ENCODE measurements around the gene SEMA6D. TPM values are rescaled to one million over a fixed set of nuclear protein-coding genes. Genes with fewer than 3 reads are reported as not detected.

SEMA6D gene
- total RNA-seq, 3 donors from 2014 or later (not counting 1 experiment from before 2014, with no cell fraction given) = not detected

DNA sequence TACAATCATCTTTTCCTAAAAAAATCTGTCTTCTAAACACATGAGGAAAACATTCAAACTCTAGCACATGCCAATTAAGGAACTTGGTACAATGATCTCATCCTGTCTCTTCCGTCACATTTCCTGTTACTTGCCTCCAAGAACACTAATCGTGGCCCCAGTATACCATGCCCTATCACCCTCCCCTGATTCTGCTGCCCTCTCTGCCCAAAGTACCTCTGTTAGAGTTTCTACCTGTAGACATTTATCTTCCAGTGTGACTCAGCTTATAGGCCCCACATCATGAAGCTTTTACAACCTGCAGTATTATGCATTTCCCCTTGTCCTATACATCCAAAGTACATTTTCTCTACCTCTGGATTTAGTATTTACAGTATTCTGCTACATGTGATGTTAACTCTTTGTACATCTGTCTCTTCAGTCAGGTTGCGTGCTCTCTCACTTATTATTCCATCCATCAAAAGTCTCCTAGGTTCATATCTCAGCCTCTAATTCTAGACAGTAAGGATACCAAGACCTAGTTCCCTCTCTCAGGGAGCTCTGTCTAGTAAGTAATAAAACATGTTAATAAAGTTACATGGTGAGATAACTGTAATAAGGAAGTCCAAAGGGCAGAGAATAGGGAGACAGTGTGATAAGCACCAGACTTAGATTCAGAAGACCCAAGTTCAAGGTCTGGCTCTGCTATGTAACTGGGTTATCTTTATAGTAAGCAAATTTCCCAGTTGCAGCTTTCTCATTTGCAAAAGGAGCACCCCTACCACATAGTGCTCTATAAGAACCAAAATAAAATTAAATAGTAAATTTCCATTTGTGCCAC, 8.9 kb upstream of the SEMA6D start:
- Mint-ChIP-seq H3K36me3 (no peaks in the 10 kb centered on the region), H3K9me3 (no peaks in the 10 kb centered on the region), H3K27ac (no peak overlapping the region), H3K27me3 (ENCODE audit: low read depth in 2 of 2) (peaks cover 3 to 15% of the 10 kb centered on the region in 2 donors), H3K4me3 (no peak overlapping the region), H3K4me1 (no peaks in the 10 kb centered on the region)
- ATAC-seq (no peak), DNase-seq (no peak)
- no peak for TF ChIP-seq CTCF (IDR thresholded peaks at IDR 0.05)
- Histone ChIP-seq H3K27me3 (ENCODE audit: control insufficient read depth, insufficient read depth, low read length) (no peaks in the 10 kb centered on the region), H3K4me1 (ENCODE audit: control insufficient read depth, insufficient read depth, low read length) (no peaks in the 10 kb centered on the region), H3K4me3 (ENCODE audit: low read length) (no peak overlapping the region), H3K27ac (ENCODE audit: low read length) (no peak overlapping the region), H3K9me3 (ENCODE audit: control insufficient read depth, insufficient read depth, low read length) (no peaks in the 10 kb centered on the region), H3K36me3 (ENCODE audit: control insufficient read depth, insufficient read depth, low read length) (no peaks in the 10 kb centered on the region)
- intact Hi-C loops (cut with micrococcal nuclease) = no loop called here
- WGBS (ENCODE audit: insufficient coverage) = 57% methylated on average over 3 of the region's 3 CpGs

- Mint-ChIP-seq H3K4me1 (no peaks in the 10 kb centered on the region), H3K4me3 (no peak overlapping the region), H3K27me3 (ENCODE audit: low read depth in 2 of 2) (peaks cover 16 to 39% of the 10 kb centered on the region in 2 donors), H3K9me3 (no peaks in the 10 kb centered on the region), H3K27ac (no peak overlapping the region), H3K36me3 (no peaks in the 10 kb centered on the region)
- no peak for TF ChIP-seq CTCF (IDR thresholded peaks at IDR 0.05)
- DNase-seq (no peak), ATAC-seq (no peak)
- Histone ChIP-seq H3K27ac (ENCODE audit: low read length) (no peak overlapping the region), H3K4me1 (ENCODE audit: control insufficient read depth, insufficient read depth, low read length) (no peaks in the 10 kb centered on the region), H3K9me3 (ENCODE audit: control insufficient read depth, insufficient read depth, low read length) (no peaks in the 10 kb centered on the region), H3K27me3 (ENCODE audit: control insufficient read depth, insufficient read depth, low read length) (peaks cover 14% of the 10 kb centered on the region), H3K4me3 (ENCODE audit: low read length) (no peak overlapping the region), H3K36me3 (ENCODE audit: control insufficient read depth, insufficient read depth, low read length) (no peaks in the 10 kb centered on the region)
- intact Hi-C loops (cut with micrococcal nuclease) = no loop called here
These were observed 5.7 kb upstream of the SEMA6D start for GRCh38 chr15:47711655-47712054.

DNA sequence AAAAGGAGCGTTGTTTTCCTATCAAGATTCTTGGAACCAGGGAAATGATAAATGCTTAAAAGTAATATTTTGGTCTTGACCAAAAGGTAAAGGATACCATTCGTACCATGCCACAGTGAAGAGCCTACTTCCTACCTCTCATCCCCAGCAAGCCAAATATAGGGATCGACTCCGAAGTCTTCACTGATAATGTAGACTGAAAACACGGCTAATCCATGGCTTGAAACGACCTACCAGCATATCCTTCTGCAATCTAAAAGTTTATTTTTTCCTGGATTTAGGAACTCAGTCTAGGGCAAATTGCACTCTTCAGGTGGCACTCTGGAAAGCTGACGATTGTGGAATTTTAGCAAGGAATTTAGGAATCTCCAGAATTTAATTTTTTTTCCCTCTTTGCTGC, 1.9 kb upstream of the SEMA6D start:
- Mint-ChIP-seq H3K27ac (no peak overlapping the region), H3K4me3 (no peak overlapping the region), H3K4me1 (peaks cover 4 to 5% of the 10 kb centered on the region in 2 donors), H3K9me3 (no peaks in the 10 kb centered on the region), H3K27me3 (ENCODE audit: low read depth in 2 of 2) (peaks cover 34 to 52% of the 10 kb centered on the region in 2 donors), H3K36me3 (no peaks in the 10 kb centered on the region)
- Histone ChIP-seq H3K27me3 (ENCODE audit: control insufficient read depth, insufficient read depth, low read length) (peaks cover 26% of the 10 kb centered on the region), H3K4me1 (ENCODE audit: control insufficient read depth, insufficient read depth, low read length) (peaks cover 5% of the 10 kb centered on the region), H3K27ac (ENCODE audit: low read length) (no peak overlapping the region), H3K36me3 (ENCODE audit: control insufficient read depth, insufficient read depth, low read length) (no peaks in the 10 kb centered on the region), H3K9me3 (ENCODE audit: control insufficient read depth, insufficient read depth, low read length) (no peaks in the 10 kb centered on the region), H3K4me3 (ENCODE audit: low read length) (no peak overlapping the region)
- ATAC-seq (no peak), DNase-seq (no peak)
- intact Hi-C loops (cut with micrococcal nuclease) = no loop called here
- TF ChIP-seq CTCF (IDR thresholded peaks at IDR 0.05) = no peak
- WGBS (ENCODE audit: insufficient coverage) = 84% methylated on average over 6 of the region's 7 CpGs

All from natural killer cell (primary cell).